Activated CD4-positive, alpha-beta T cell treated with anti-CD3 and anti-CD28 coated beads for 1 hour (primary cell): ENCODE data around the gene NHSL2.

ENCODE experiments used
- DNase-seq: peaks from one replicate; pipeline ENCODE4 v3.0.0-alpha.2; 2020

NHSL2 gene

DNA sequence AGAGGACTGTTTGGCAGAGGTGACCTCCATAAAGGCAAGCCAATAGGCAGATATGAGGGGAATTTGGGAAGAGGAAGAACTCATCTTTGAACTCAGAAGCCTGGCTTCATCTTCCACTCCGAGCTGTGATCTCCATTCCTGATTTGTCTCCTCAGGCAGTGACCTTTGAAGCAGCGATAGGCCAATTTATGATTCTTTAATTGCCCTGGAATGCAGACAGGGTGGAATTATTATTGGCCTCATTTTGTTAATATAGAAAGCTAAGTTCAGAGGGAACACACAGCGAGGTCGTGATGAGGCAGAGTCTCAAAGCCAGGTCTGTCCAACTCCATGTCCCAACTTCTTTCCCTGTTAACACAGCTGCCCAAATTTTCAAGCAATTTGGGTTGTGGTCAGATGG is 204.2 kb downstream of the NHSL2 start:
- DNase-seq: no peak

DNA sequence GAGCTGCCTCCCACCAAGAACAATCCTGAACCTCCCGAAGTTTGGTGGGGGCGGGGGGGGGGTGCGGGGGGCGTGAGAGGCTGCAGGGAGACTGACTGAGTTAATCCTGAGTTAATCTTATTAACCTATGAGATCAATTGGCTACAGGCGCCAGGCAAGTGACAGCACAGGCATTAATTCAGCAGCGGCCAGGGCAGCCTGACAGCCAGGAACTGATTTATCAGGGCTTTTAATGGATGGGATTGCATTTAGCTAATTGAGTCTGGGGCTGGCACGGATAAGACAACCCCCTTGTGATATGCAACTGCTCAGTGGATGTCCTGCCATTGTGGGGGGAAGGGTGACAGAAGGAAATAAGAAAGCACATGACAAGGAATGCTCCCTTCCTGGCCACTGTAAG is 204.7 kb downstream of the NHSL2 start:
- no peak for DNase-seq

- no peak for DNase-seq
Measured at GRCh38 chrX:72117636-72118210, 207.1 kb downstream of the NHSL2 start.

DNA sequence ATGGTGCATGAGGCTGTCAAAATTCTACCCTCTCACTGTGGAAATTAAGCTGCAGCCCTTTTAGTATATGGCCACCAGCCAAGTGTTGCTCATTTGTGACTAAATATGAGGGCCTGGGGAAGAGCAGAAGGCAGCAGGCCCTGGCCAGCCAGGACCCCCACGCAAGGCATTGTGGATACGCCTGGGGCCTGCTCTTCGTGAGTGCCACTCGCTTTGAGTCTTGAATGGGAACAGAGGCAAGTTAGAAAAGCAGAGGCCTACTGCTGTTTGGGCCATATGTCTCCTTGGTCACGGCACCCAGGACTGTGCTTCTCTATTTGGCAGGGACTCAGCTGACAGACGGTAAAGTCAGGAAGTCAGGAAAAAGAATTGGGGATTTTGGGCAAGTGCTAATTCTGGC is 210.2 kb downstream of the NHSL2 start:
- no peak for DNase-seq

GRCh38 chrX:72121383-72121782 is 210.7 kb downstream of the NHSL2 start:
- DNase-seq: no peak

- DNase-seq: no peak
Measured at GRCh38 chrX:72122621-72123337, 212.1 kb downstream of the NHSL2 start.

DNA sequence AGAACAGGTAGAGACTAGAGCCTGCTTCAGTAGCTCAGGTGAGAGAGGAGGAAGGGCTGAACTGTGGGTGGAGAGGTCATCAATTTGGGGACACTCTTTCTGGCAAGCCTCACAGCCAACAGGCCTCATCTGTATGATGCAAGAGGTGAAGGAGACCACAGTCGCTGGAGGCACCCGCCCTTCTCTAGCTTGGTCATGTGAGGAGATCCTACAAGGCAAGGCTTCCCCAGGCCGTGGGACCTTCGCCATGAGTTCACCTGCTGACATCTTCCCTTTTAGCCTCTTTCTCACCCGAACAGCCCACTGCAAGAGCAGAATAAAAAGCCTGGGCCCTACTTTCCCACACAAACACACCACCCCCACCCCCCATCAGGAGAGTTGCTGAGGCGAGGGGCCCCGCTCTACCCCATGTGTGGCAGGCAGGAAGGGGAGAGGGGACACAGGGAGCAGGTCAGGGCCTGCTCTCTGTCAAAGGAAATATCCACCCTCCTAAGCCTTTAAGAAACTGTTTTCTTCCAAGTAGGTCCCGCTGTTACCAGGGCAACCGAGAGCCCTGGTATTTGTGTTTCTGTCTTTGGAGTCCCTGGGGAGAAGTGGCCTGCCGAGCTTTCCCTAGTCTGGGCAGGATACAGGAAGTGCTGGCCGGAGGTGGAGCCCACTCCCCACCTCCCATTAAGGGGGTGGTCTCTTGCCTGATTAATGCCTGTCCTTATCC is 213.0 kb downstream of the NHSL2 start:
- no peak for DNase-seq

- no peak for DNase-seq
Measured at GRCh38 chrX:72124540-72125201, 214.0 kb downstream of the NHSL2 start.

DNA sequence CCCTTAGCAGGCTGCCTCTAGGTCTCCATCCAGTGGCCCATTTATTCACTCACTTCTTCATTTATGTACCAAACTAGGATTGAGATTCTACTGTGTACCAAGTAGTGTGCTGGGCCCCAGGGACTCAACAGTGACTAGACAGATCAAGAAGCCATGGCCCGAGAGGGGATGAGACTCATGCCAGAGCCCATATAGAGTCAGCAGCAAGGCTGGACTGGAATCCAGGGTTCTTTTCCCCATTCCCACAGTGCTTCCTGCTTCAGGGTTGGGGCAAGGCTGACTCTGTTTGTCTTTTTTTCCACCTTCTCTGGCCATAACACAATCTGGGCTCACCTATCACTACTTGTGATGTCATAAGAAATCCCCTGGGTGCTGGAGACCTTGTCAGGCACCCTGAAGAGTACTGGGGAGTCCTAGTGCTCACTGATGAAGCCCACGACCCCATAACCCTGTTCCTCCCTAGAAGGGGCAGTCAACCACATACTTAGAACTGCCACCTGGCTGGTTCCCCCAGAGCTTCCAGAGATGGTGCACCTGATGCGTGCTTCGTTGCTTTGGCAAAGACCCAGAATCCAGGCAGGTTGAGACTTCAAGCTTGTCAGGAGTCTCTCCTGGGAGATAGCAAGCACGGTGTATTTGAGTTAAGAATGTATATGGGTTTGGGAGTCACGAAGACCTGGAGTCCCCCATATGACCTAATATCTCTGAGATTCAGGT is 214.8 kb downstream of the NHSL2 start:
- no peak for DNase-seq

- no peak for DNase-seq
Measured at GRCh38 chrX:72126048-72126415, 215.4 kb downstream of the NHSL2 start.

DNA sequence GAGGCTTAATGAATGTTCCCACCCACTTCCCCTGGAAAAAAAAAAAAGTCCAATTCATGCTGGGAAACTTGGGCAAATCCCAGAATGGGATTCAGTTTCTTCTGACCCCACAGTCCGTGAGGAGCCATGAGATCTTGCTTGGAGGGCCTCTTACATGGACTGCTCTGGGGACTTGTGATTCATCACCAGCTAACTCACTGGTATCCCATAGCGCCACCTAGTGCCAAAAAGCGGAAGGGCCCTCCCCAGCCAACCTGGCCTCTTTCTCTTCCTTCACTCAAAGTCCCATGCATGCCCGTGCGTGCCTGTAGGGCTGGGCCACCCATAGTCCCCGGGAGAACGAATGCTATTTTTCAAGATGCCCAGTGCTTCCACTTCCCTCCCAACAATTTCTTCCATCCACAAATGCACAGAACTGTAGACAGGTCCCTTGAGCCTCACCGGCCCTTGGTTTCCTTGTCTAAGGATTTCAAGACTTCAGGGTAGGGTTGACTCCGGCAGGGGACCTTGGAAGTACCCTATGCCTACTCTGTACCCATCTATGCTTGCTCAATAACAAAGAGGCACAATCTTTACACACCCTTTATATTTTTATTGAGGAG is 216.0 kb downstream of the NHSL2 start:
- peak; percentile 68 for DNase-seq

DNA sequence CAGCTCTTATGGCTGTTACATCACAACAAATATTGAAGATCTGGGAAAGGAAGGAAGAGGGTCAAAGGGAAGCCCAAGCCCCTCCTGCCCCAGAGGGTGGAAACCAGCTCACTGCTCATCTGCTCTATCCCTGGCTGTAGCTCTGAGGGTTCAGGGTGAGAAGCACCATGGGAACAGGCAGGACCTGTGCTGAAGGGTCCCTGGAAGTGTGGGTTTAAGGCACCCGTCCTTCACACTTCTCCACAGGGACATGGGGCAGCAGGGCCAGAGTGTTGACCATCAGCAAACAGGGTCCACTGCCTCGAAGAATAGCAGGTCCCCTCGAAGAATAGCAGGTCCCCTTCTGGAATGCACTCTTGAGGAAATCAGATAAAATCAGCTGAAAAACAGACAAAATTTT is 216.7 kb downstream of the NHSL2 start:
- DNase-seq: no peak

DNA sequence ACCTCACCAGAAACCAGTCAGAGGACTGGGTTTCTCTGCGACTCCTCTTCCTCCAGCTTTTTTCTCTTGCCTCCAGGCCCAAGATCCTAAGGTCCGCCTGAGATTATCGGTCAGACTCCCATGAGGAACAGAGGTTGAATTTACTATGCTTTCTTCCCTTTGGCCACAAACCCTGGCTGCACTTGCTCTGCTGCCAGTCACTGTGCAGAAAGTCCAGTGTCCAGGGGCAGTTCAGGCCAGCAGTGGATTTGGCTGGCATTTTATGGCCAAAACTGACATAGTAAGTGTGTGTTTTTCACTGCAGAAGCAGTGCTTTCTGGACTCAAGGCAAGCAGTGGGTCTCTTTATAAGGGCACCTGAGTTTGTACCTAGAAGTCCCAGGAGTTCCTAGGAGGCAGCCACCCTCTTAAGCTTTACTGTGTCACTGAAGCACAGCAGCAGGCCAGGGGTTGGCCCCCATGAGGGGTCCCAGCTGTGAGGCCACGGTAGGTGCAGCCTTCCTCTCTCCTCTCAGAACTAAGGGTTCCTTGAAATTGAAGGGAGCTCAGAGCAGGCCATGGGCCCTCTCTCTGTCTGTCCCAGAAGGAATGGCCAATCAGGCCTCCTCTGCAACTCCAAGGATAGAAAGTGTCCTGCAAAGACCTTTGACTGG is 217.7 kb downstream of the NHSL2 start:
- DNase-seq: no peak

DNA sequence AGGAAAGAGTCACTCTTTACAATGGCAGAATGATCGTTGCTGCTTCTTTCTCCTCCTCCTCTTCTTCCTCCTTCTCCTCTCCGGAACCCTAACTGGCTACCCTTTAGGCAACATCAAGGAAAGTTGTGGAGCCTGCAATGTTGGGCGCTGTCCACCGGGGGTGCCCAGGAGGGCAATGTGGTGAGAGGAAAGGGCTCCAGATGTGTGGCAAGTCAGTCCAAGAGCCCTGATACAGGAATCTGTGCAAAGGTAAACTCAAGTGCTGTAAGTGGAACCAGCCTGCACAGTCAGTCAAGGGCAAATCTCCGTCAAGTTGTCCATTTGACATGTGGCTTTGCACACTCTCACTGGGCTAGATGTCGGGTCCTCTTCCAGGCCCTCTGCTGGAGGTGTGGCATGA is 218.2 kb downstream of the NHSL2 start:
- DNase-seq: no peak

DNA sequence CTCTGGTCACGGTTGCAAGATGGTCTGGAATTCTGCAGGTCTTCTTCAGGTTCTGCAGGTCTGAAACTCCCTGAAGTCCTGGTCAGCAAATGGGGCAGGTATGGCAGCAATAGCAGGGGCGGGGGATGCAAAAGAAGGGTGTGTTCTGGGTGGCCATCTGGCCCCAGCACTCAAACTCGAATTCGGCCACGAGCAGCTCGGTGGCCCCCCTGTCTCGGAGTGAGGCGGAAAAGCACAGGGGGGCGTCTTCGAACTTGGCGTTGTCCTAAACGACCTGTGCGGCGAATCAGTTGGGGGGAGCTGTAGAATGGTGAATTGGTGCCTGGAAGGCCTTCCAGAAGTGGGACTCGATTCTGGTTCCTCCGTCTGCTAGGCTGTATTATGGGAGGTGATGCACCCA is 219.0 kb downstream of the NHSL2 start:
- DNase-seq: no peak

DNA sequence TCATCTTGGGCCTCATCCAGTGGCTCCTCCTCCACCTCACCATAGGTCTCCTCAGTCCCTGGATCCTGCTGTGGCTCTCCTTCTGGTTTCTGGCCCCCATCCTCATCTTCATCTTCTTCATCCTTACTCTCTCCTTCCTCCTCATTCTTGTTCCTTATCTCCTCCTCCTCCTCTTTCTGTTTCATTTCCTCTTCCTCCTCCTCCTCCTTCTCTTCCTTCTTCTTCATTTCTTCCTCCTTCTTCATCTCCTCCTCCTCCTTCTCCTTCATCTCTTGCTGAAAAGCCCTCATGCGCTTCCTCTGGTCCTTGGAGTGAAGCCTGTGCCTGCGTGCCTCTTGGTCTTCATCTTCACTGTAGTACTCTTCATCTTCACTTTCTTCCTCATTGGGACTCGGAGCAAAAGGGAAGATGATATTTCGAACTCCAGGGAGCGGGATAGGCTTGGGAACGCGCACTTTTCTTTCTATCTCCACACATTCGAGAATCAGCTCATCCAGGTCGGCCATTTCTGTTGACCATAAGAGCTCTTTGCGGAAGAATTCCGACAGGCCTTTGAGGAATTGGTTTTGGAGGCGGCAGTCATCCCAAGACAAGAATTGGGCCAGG is 219.6 kb downstream of the NHSL2 start:
- no peak for DNase-seq

DNA sequence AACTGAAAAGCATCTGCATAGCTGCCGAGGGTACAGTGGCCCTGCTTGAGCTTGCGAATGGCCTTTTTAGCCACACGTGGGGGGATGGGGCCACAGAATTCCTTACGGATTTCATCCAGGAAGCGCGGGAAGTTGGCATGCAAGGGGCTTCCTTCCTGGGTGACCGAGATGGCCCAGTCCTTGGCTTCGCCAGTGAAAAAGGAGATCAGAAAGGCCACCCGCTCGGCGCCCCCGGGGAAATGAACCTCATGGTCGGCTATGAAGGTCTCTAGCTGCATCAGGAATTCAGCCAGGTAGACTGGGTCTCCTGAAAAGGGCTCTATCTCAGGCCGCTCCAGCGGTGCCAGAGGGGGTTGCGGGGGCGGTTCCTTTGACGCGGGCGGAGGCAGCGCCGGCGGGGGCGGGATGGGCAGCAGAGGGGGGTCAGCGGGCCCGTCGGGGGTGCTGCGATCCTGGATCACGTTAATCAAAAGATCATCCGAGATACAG is 220.2 kb downstream of the NHSL2 start:
- no peak for DNase-seq

- peak; percentile 21 for DNase-seq
Measured at GRCh38 chrX:72131317-72132294, 221.0 kb downstream of the NHSL2 start, which contains the start of gene RTL5. TSS of gene RTL5 (minus strand) at chrX:72131915.

DNA sequence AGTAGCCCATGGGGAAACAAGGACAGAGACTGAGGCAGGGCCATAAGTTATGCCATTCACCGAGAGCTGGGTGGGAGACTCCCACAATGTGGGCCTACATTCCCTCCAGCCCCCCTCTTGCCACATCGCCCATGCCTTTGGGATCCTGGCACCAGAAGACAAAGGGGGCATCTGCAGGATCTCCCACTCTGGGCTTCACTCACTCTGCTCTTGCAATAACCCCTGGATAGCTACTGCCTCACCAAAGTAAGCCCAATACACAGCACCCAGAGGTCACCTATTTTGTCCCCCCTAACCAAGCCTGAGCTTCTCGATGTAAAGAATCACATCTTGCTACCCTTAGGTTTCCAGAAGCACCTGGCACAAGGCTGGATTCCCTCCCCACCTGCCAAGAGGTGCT is 221.8 kb downstream of the NHSL2 start:
- DNase-seq: no peak

DNA sequence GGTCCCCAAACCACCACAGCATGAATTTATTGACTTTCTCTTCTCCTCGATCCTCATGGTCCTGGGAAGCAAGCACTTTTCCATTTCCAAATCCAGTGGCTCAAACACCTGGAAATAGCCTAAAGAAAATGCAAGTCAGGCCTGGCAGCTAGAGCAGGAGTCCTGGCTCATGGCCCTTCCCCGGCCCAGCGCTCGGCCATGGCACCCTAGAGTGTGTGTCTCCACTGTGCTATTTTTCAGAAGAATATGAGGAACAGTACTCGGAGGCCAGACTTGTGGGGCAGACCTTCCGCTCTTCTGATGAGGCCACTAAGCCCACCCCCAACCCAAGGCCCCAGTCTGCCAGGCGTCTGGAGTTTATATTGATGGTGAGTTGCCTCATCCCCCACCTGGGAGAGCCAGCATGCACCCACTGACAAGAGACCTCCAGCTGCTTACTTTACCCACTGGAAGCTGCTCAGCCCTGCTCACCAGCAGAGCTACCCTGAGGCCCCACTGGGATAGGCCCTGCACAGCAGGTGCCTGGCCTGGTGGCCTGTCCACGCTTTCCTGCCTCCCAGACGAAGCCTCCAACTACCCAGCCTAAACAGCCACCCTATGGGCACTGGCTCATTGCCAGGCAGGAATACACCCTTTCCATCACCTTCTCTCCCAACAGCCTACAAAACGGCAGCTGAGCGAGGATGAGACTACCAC is 223.4 kb downstream of the NHSL2 start:
- no peak for DNase-seq
